CD4-positive, alpha-beta T cell treated with Interleukin-15 for 4 hours (primary cell): ENCODE data around the gene MAD1L1.
A peak's percentile ranks its signal among the peaks of the same experiment; 100 is the strongest.

Experiments used
- DNase-seq: peaks from one replicate; pipeline ENCODE4 v3.0.0-alpha.2; 2020; ENCODE audit warnings: low spot score

The MAD1L1 gene

GRCh38 chr7:2242541-2243429 is 10.0 kb upstream of the MAD1L1 start:
- no peak for DNase-seq

- DNase-seq: peak; percentile 70
Observed at GRCh38 chr7:2241580-2242540, 9.1 kb upstream of the MAD1L1 start, which contains the start of the genes MRM2 and NUDT1. Gene MRM2 (minus strand): TSS chr7:2242205. CDS start chr7:2242169, 36 bp downstream. Gene NUDT1 (plus strand): TSS chr7:2242226. CDS start chr7:2244575, 2,349 bp downstream.

DNA sequence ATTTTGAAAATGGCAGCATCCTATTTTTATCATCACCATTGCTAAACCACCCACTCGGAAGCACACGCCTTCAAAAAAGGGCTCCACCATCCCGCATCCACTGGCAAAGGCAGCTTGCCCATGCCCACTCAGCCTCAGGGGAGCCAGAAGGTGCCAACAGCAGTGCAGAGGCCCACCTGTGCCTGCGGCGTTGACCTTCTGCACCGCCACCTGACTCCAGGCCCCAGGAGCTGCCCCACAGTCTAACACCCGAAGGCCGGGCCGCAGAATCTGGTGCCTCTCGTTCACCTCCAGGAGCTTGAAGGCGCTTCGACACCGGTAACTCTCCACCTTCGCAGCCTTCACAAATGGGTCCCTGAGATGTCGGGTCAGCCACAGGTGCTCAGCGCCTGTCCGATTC is 6.5 kb upstream of the MAD1L1 start:
- no peak for DNase-seq

- DNase-seq: no peak
Observed at GRCh38 chr7:2237109-2237602, 4.4 kb upstream of the MAD1L1 start.

DNA sequence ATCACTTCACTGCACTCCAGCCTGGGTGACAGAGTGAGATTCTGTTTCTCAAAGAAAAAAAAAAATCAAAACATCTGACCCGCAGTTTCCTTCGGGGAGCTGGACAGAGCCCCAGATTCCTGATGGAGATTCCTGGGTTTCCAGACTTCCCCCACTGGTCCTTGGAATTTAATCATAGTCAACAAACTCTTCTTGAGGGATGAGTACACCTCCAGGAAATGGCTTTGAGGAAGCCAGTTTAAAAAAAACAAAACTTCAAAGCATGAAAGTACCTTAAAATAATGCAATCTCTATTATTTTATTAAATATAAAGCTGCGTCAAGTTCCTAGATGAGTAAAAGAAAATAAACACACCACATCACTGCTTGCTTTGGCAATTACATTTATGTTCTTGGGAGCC is 1.2 kb upstream of the MAD1L1 start:
- DNase-seq: no peak

GRCh38 chr7:2231992-2232765 is 566 bp downstream of the MAD1L1 start:
- no peak for DNase-seq

DNA sequence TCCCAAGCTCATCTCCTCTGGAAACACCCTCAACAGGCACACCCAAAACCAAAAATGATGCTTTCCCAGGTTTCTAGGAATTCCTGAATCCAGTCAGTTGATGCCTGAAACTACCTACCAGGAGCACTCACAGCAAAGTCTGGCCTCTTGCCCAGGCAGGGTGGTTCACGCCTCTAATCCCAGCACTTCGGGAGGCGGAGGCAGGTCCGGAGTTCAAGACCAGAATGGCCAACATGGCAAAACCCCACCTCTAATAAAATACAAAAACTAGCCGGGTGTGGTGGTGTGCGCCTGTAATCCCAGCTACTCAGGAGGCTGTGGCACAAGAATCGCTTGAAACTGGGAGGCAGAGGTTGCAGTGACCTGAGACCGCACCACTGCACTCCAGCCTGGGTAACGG is 1.9 kb downstream of the MAD1L1 start:
- DNase-seq: no peak

DNA sequence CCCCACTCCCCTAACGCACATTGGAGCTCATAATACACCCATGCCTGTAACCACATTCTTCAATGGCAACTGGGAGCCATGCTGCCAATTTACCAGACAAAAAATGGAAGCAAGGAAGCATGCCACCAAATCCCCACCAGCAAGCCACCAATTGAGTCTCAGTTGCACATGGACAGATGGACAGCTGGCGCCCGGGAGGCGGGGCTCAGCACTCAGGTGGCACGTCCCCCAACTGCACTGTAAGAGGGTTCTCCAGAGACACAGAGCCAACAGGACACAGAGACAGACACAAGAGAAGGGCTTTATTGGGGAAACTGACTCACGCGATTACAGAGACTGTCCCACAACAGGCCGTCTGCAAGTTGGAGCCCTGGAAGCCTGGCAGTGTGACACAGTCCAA is 2.5 kb downstream of the MAD1L1 start:
- no peak for DNase-seq

GRCh38 chr7:2229467-2229866 is 3.3 kb downstream of the MAD1L1 start:
- DNase-seq: no peak

GRCh38 chr7:2228921-2229320 is 3.8 kb downstream of the MAD1L1 start:
- no peak for DNase-seq

DNA sequence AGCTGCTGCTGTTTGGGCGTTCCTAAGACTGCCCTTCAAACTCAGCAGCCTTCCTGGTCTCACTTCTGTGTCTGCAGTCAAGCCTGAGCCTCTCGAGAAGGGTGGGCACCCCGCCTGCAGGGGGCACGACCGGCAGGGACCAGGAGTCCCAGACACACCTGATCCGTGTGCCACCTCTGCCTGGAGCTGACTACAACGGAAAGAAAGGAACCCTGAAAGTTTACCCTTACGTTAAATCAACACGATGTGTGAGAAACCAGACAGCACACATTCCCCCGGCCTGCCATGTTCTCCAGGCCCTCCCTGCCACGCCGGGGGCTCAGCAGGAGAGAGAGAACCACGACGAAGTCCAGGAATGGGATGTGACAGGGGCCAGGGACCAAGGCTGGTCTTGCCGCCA is 5.0 kb downstream of the MAD1L1 start:
- DNase-seq: no peak

DNA sequence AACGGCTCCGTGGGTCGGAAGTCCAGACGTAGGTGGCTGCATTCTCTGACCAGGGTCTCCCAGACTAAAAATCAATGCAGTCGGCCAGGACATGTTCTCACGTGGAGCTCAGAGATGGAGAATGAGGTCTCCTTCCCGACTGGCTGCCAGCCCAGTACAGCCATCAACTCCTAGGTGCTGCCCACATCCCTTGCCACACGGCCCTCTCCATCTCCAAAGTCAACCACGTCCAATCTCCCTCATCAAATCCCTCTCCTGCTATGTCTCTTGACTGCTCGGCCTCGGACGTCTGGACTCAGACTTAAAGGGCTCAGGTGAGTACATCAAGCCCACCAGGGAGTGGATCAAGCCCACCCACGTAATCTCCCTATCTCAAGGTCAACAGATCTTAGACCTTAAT is 6.9 kb downstream of the MAD1L1 start:
- DNase-seq: no peak

- DNase-seq: no peak
Observed at GRCh38 chr7:2225336-2225735, 7.4 kb downstream of the MAD1L1 start.

DNA sequence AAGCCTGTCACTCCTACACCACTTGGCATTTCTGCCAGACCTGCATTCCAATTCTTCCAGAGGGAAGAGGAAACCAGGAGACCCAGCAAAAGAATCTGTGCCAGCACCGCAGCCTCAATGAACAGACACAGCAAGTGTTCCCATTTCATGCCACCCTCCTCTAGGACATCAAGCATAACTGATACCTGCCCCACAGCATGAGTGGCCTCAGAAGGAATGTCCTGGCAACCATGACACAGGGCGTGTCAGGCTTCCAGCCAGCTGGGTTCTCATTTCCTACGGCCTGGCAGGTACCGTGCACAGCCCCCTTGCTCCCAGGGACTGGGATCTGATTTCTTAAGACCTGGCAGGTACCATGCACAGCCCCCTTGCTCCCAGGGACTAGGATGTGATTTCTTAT is 7.8 kb downstream of the MAD1L1 start:
- DNase-seq: no peak

GRCh38 chr7:2224491-2224928 is 8.2 kb downstream of the MAD1L1 start:
- no peak for DNase-seq

DNA sequence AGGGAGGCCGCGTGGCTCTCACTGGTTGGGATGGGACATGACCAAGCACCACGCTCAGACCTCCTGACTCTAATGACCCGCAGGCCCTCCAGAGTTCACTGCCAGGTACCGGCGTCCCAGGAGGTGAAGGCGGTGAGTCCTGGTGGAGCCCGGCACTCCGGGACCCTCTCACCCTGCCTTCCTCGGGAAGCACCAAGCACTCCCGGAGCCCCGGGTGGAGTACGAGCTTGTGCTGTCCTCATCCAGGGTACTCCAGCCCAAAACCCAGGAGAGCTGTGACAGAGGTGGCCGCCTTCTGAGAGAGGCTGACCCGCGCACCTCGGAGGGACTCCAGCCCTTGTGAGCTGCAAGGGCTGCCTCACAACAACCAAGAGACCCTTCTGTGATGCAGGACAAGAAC is 9.4 kb downstream of the MAD1L1 start:
- no peak for DNase-seq

- no peak for DNase-seq
Observed at GRCh38 chr7:2222516-2222915, 10.2 kb downstream of the MAD1L1 start.

DNA sequence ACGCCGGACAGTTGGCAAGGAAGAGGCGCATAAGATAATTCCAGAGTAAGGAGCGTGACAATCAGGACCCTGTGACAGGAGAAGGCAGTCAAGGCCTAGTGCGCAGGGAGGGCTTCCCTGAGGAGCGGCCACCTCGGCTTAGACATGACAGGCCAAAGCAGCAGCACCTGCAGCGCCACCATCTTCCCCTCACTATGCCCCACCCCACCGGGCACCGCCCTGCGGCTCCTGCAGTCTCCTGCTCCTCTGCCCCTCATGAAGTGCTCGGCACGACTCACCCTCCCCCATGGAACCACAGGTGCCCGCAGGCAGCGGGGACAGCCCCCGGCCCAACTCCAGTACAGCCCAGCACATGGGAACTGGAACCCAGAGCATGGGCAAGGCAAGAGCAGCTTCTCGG is 11.8 kb downstream of the MAD1L1 start:
- no peak for DNase-seq

GRCh38 chr7:2220506-2220905 is 12.2 kb downstream of the MAD1L1 start:
- no peak for DNase-seq

GRCh38 chr7:2220030-2220429 is 12.7 kb downstream of the MAD1L1 start:
- DNase-seq: no peak

DNA sequence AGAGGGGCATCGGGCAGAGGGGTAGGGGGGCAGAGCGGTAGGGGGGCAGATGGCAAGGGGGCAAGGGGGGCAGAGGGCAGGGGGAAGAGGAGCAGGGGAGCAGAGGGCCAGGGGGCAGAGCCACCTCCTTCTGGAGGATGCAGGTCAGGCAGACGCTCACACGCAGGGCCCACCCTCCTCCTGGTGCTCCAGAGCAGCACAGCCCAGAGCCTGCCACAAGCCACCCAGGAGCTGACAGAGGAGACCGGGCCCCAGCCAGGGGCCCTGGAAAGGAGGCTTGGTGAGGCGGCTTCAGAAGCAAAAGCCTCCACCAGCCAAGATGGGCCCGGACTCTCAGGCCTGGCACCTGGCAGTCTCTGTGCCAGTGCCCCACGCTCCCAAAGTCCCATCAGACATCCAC is 13.1 kb downstream of the MAD1L1 start:
- DNase-seq: no peak

GRCh38 chr7:2219136-2219535 is 13.6 kb downstream of the MAD1L1 start:
- no peak for DNase-seq
